Astrocyte (in vitro differentiated cells and primary cell): Measurements from ENCODE around the gene COLQ. TPM values are rescaled to one million over a fixed set of nuclear protein-coding genes. Genes with fewer than 3 reads are reported as not detected.

Experiments
- DNase-seq: peaks from one replicate; pipeline ENCODE4 v3.0.0-alpha.2; 2010; ENCODE audit warnings: low read depth
- FAIRE-seq: peaks from 2 replicates; lab custom pipeline; 2011; peaks lifted over from hg19 to GRCh38; lab: Jason Lieb, UNC
- H2AFZ ChIP-seq: 2 replicates; pipeline ENCODE4 v1.6.0; 2012; ENCODE audit warnings: low read depth, low read length, inconsistent platforms
- H3K27ac ChIP-seq: 2 replicates; pipeline ENCODE4 v1.5.1; 2011; ENCODE audit warnings: low read depth, low read length, inconsistent platforms
- H3K27me3 ChIP-seq: 2 replicates; pipeline ENCODE4 v1.6.0; 2011; ENCODE audit warnings: low read length, inconsistent platforms; ENCODE audit not compliant: insufficient read depth
- H3K36me3 ChIP-seq: 2 replicates; pipeline ENCODE4 v1.5.1; 2011; ENCODE audit warnings: low read length, inconsistent platforms; ENCODE audit not compliant: insufficient read depth
- H3K4me1 ChIP-seq: 2 replicates; pipeline ENCODE4 v1.5.1; 2011; ENCODE audit warnings: low read length, inconsistent platforms; ENCODE audit not compliant: insufficient read depth
- H3K4me2 ChIP-seq: 2 replicates; pipeline ENCODE4 v1.6.0; 2012; ENCODE audit warnings: low read length, inconsistent platforms
- H3K4me3 ChIP-seq: 2 replicates; pipeline ENCODE4 v1.5.1; 2011; ENCODE audit warnings: low read depth, mild to moderate bottlenecking, low read length, inconsistent platforms; ENCODE audit not compliant: insufficient read depth
- H3K79me2 ChIP-seq: 2 replicates; pipeline ENCODE4 v1.6.0; 2012; ENCODE audit warnings: mild to moderate bottlenecking, low read length, inconsistent platforms; ENCODE audit not compliant: insufficient read depth
- H3K9ac ChIP-seq: 2 replicates; pipeline ENCODE4 v1.6.0; 2012; ENCODE audit warnings: mild to moderate bottlenecking, low read length, inconsistent platforms
- H3K9me3 ChIP-seq: 2 replicates; pipeline ENCODE4 v1.5.1; 2012; ENCODE audit warnings: low read depth, mild to moderate bottlenecking, low read length, inconsistent platforms; ENCODE audit not compliant: insufficient read depth
- H4K20me1 ChIP-seq: 2 replicates; pipeline ENCODE4 v1.6.0; 2012; ENCODE audit warnings: low read length, inconsistent platforms; ENCODE audit not compliant: insufficient read depth
- H3K27ac Mint-ChIP-seq: one replicate; pipeline ENCODE4 v1.8.0; 2021; ENCODE audit warnings: mild to moderate bottlenecking, mixed read lengths; ENCODE audit not compliant: unreplicated experiment
- H3K27me3 Mint-ChIP-seq: one replicate; pipeline ENCODE4 v1.8.0; 2021; ENCODE audit warnings: low read depth, mixed read lengths; ENCODE audit not compliant: unreplicated experiment
- H3K36me3 Mint-ChIP-seq: one replicate; pipeline ENCODE4 v1.8.0; 2021; ENCODE audit warnings: low read depth, mixed read lengths; ENCODE audit not compliant: unreplicated experiment
- H3K4me1 Mint-ChIP-seq: one replicate; pipeline ENCODE4 v1.8.0; 2021; ENCODE audit warnings: low read depth, mixed read lengths; ENCODE audit not compliant: unreplicated experiment
- H3K4me3 Mint-ChIP-seq: one replicate; pipeline ENCODE4 v1.8.0; 2021; ENCODE audit warnings: mild to moderate bottlenecking, moderate library complexity, mixed read lengths; ENCODE audit not compliant: unreplicated experiment
- H3K9me3 Mint-ChIP-seq: one replicate; pipeline ENCODE4 v1.8.0; 2021; ENCODE audit warnings: mild to moderate bottlenecking, mixed read lengths; ENCODE audit not compliant: unreplicated experiment
- EZH2 ChIP-seq: IDR thresholded peaks from 2 replicates; pipeline ENCODE4 v1.6.1; 2012; ENCODE audit warnings: mild to moderate bottlenecking, low read length, inconsistent platforms; ENCODE audit not compliant: insufficient read depth
- total RNA-seq: library from RNA; stranded (reverse); gene quantifications from 2 replicates; pipeline ENCODE4 v1.2.1, GENCODE V29; 2021
- TF ChIP-seq, protein P1 (sequence below): IDR thresholded peaks from 2 replicates; pipeline ENCODE4 v1.5.1; 2011; ENCODE audit warnings: low read depth, mild to moderate bottlenecking, inconsistent platforms, low read length, moderate library complexity; ENCODE audit not compliant: insufficient read depth

The COLQ gene
- total RNA-seq, 1 donor from 2014 or later, result 1.2 TPM

DNA sequence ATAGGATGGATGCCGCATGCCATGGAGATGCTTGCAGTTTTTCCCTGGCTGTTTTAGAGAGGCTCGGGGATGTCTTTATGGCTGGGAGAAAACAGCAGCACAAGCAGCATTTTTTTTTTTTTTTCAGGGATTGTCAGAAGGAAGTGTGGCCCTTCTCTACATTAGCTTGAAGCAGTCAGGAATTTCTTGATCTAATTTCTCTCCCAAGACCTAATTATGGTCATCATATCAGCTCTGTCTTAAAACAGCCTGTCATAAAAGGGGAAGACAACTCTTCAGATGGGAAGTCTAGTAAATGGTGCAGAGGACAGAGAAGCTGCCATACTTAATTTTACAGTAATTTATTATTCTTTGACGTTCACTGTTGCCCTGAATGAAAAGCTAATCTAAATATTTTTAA lies 49.6 kb downstream of the COLQ start:
- H2AFZ ChIP-seq, result no peak overlapping the region
- no peak overlapping the region for H3K27ac Mint-ChIP-seq
- TF ChIP-seq EZH2, result no peak
- TF ChIP-seq, protein P1, sequence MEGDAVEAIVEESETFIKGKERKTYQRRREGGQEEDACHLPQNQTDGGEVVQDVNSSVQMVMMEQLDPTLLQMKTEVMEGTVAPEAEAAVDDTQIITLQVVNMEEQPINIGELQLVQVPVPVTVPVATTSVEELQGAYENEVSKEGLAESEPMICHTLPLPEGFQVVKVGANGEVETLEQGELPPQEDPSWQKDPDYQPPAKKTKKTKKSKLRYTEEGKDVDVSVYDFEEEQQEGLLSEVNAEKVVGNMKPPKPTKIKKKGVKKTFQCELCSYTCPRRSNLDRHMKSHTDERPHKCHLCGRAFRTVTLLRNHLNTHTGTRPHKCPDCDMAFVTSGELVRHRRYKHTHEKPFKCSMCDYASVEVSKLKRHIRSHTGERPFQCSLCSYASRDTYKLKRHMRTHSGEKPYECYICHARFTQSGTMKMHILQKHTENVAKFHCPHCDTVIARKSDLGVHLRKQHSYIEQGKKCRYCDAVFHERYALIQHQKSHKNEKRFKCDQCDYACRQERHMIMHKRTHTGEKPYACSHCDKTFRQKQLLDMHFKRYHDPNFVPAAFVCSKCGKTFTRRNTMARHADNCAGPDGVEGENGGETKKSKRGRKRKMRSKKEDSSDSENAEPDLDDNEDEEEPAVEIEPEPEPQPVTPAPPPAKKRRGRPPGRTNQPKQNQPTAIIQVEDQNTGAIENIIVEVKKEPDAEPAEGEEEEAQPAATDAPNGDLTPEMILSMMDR, result no peak
- H3K27ac ChIP-seq, result no peak overlapping the region
- H3K4me1 Mint-ChIP-seq, result peaks cover 2% of the 10 kb centered on the region
- no peak for DNase-seq
- H3K4me3 ChIP-seq, result no peak overlapping the region
- H3K79me2 ChIP-seq, result no peaks in the 10 kb centered on the region
- no peaks in the 10 kb centered on the region for H3K27me3 ChIP-seq
- H4K20me1 ChIP-seq, result no peaks in the 10 kb centered on the region
- H3K9ac ChIP-seq, result no peak overlapping the region
- H3K4me2 ChIP-seq, result no peak overlapping the region
- H3K27me3 Mint-ChIP-seq, result peaks cover 13% of the 10 kb centered on the region
- no peak for FAIRE-seq
- no peaks in the 10 kb centered on the region for H3K36me3 ChIP-seq
- H3K36me3 Mint-ChIP-seq, result peaks cover 2% of the 10 kb centered on the region
- no peaks in the 10 kb centered on the region for H3K9me3 ChIP-seq
- H3K9me3 Mint-ChIP-seq, result no peaks in the 10 kb centered on the region
- no peaks in the 10 kb centered on the region for H3K4me1 ChIP-seq
- H3K4me3 Mint-ChIP-seq, result no peak overlapping the region

DNA sequence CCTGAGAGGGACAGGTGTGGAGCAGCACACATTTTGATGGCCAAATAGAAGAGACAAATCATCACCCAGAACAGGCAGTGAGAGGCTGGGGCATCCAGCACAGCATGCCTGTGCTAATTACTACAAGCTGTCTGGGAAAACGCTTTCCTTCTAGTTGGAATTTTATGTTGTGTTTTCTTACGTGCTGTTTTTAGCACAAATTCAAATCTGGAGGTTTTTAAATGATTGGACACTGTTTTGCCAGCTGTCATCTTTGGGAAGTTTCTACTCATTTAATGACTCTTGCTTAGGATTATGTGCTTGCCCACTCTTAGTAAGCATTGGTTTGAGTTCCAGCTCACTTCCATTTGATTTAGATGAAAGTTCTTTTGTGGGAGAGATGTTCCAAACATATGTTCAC lies 50.7 kb downstream of the COLQ start:
- no peaks in the 10 kb centered on the region for H4K20me1 ChIP-seq
- Mint-ChIP-seq H3K36me3 (peaks cover 2% of the 10 kb centered on the region), H3K4me1 (peaks cover 2% of the 10 kb centered on the region), H3K27ac (no peak overlapping the region), H3K4me3 (no peak overlapping the region), H3K27me3 (peaks cover 13% of the 10 kb centered on the region), H3K9me3 (no peaks in the 10 kb centered on the region)
- H3K27ac ChIP-seq, result no peak overlapping the region
- H3K9me3 ChIP-seq, result no peaks in the 10 kb centered on the region
- FAIRE-seq, result no peak
- H3K36me3 ChIP-seq, result no peaks in the 10 kb centered on the region
- no peak for DNase-seq
- H2AFZ ChIP-seq, result no peak overlapping the region
- TF ChIP-seq EZH2, result no peak
- no peaks in the 10 kb centered on the region for H3K4me1 ChIP-seq
- no peaks in the 10 kb centered on the region for H3K79me2 ChIP-seq
- no peak overlapping the region for H3K9ac ChIP-seq
- no peaks in the 10 kb centered on the region for H3K27me3 ChIP-seq
- H3K4me3 ChIP-seq, result no peak overlapping the region
- H3K4me2 ChIP-seq, result no peak overlapping the region

DNA sequence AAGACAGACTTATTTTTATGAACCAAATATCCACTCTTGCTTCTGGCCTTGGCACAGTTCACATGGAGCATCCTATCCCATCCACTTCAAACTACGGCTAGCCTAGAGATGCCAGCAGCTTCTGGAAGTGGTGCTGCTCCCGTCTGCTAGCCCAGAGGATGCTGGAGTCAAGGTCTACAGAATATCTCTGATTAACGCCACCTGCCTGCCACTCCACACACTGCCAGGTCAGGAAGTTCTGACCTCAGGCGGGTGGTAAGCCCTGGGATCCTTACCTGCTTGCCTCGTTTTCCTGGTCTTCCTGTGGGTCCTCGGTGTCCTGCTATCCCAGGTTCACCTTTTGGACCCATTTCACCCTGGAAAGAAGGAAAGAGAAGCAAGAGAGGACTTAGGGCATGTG lies 51.2 kb downstream of the COLQ start:
- Mint-ChIP-seq H3K4me3 (no peak overlapping the region), H3K4me1 (peaks cover 2% of the 10 kb centered on the region), H3K36me3 (peaks cover 2% of the 10 kb centered on the region), H3K27me3 (peaks cover 13% of the 10 kb centered on the region), H3K27ac (no peak overlapping the region), H3K9me3 (no peaks in the 10 kb centered on the region)
- no peaks in the 10 kb centered on the region for H3K36me3 ChIP-seq
- no peak overlapping the region for H3K4me3 ChIP-seq
- no peaks in the 10 kb centered on the region for H3K4me1 ChIP-seq
- no peaks in the 10 kb centered on the region for H3K9me3 ChIP-seq
- no peaks in the 10 kb centered on the region for H3K79me2 ChIP-seq
- H3K9ac ChIP-seq, result no peak overlapping the region
- no peak for FAIRE-seq
- TF ChIP-seq, protein P1, result no peak
- no peak for TF ChIP-seq EZH2
- H3K27ac ChIP-seq, result no peak overlapping the region
- DNase-seq, result no peak
- H3K4me2 ChIP-seq, result no peak overlapping the region
- H2AFZ ChIP-seq, result no peak overlapping the region
- H3K27me3 ChIP-seq, result no peaks in the 10 kb centered on the region
- H4K20me1 ChIP-seq, result no peaks in the 10 kb centered on the region
